Stomach (tissue), 4 donors: ENCODE data around the gene KASH5.

Source experiments
- EP300 ChIP-seq: sonication (generic); formaldehyde crosslinking; IDR thresholded peaks from one replicate; pipeline ENCODE4 v1.6.1; 2017; ENCODE audit warnings: antibody characterized with exemption
- POLR2A ChIP-seq, 4 donors: fragments of 450-650 bp; IDR thresholded peaks; one replicate each; pipeline ENCODE4 v1.6.1; 2016; ENCODE audit warnings: antibody characterized with exemption in 4 of 4, control low read depth in 2 of 4, mild to moderate bottlenecking in 1 of 4, moderate library complexity in 1 of 4
- POLR2AphosphoS5 ChIP-seq, 3 donors: sonication (generic); formaldehyde crosslinking; IDR thresholded peaks; one replicate each; pipeline ENCODE4 v1.6.1; 2016; ENCODE audit warnings: antibody characterized with exemption in 3 of 3
- TF ChIP-seq, protein P1 (sequence below), 7 experiments: fragments of 450-650 bp in 4 of 7; fragments of 200-600 bp in 3 of 7; sonication (generic) in 3 of 7; IDR thresholded peaks; one replicate each; pipeline ENCODE4 v1.5.1; 2016 to 2019; ENCODE audit warnings: antibody characterized with exemption in 7 of 7, control low read depth in 2 of 7, mild to moderate bottlenecking in 1 of 7

DNA sequence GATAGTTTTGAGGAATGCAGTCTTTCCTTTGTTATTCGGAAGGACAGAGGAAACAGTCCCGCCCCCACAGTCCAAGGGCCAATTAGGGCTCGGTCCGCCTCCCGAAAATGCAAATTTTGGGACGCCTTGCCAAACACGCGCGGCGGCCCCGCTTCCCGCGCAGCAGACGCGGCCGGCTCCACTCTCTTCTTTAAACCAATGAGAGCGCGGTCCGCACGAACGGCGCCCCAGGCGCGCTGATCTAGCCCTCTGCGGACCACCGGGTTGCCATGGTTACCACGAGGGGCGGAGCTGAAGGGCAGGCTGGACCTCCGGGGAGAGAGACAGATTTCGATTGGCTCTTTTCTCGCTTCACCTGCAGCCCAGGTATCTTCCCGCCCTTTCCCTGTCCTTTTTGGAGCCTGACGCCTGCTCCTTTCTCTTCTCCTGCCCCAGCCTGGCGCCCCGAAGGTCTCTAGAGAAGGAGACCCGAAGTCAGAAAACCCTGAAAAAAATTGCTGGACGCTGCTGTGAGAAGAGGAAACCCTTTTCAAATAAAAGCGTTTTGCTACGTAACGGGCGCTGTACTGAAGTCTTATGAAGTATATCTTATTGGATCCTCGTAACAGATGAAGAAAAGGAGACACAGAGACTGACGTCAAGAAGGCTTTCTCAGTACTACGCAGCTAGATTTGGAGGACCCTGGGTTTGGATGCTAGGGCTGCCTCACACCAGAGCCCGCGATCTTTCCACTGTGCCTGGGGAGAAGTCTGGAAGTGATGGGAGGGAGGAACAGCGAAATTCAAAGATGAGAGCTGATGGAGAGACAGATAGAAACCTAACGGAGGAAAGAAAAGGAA, 33.2 kb downstream of the KASH5 start:
- TF ChIP-seq POLR2AphosphoS5 (IDR thresholded peaks at IDR 0.05), result no peak
- TF ChIP-seq, protein P1, sequence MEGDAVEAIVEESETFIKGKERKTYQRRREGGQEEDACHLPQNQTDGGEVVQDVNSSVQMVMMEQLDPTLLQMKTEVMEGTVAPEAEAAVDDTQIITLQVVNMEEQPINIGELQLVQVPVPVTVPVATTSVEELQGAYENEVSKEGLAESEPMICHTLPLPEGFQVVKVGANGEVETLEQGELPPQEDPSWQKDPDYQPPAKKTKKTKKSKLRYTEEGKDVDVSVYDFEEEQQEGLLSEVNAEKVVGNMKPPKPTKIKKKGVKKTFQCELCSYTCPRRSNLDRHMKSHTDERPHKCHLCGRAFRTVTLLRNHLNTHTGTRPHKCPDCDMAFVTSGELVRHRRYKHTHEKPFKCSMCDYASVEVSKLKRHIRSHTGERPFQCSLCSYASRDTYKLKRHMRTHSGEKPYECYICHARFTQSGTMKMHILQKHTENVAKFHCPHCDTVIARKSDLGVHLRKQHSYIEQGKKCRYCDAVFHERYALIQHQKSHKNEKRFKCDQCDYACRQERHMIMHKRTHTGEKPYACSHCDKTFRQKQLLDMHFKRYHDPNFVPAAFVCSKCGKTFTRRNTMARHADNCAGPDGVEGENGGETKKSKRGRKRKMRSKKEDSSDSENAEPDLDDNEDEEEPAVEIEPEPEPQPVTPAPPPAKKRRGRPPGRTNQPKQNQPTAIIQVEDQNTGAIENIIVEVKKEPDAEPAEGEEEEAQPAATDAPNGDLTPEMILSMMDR (IDR thresholded peaks at IDR 0.05), result no peak
- no peak for TF ChIP-seq POLR2A (IDR thresholded peaks at IDR 0.05)
- no peak for TF ChIP-seq EP300
